ENCODE data around the gene PCCB.
"Not testable (repeated sequence)": the region's sequence is repeated elsewhere in the genome, so short reads cannot be mapped to it uniquely, and the experiment has no call there.

The PCCB gene

GRCh38 chr3:136263251-136263650 is 13.1 kb downstream of the PCCB start:
- DNase-seq: no peak

DNA sequence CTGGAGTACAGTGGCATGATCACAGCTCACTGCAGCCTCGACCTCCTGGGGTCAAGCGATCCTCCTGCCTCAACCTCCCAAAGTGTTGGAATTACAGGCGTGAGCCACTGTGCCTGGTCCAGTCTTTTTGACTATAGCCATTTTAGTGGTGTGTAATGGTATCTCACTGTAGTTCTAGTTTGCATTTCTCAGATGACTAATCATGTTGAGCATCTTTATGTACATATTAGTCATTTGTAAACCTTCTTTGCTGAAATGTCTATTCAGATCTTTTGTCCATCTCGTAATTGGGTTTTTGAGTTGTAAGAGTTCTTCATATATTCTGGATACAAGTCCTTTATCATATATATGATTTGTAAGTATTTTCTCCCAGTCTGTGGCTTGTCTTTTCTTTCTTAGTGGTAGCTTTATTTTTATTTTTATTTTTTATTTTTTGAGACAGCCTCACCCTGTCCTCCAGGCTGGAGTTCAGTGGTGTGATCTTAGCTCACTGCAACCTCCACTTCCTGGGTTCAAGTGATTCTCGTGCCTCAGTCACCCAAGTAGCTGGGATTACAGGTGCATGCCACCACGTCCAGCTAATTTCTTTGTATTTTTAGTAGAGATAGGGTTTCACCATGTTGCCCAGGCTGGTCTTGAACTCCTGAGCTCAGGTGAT is 16.5 kb downstream of the PCCB start:
- DNase-seq: not testable (repeated sequence)

DNA sequence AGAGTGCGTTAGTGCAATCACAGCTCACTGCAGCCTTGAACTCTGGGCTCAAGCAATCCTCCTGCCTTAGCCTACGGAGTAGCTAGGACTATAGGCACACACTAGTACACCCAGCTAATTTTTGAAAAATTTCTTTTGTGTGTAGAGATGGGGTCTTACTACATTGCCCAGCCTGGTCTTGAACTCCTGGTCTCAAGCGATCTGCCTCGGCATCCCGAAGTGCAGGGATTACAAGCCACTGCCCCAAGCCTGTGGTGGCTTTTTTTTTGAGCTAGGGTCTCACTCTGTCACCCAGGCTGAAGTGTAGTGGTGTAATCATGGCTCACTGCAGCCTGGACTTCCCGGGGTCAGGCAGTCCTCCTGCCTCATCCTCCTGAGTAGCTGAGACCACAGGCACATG is 17.1 kb downstream of the PCCB start:
- DNase-seq: no peak

- no peak for DNase-seq
Measured at GRCh38 chr3:136270179-136270578, 20.0 kb downstream of the PCCB start.

DNA sequence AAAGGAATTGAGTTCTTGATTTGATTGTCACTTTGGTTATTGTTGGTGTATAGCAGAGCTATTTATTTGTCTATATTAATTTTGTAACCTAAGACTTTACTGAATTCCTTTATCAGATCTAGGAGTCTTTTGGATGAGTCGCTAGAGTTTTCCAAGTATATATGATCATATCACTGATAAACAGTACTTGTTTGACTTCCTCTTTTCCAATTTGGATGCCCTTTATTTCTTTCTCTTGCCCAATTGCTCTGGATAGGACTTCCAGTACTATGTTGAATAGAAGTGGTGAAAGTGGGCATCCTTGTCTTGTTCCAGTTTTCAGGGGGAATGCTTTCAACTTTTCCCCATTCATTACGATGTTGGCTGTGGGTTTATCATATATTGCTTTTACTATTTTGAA is 21.5 kb downstream of the PCCB start:
- not testable (repeated sequence) for DNase-seq

GRCh38 chr3:136276049-136276755 is 26.1 kb downstream of the PCCB start:
- no peak for DNase-seq

DNA sequence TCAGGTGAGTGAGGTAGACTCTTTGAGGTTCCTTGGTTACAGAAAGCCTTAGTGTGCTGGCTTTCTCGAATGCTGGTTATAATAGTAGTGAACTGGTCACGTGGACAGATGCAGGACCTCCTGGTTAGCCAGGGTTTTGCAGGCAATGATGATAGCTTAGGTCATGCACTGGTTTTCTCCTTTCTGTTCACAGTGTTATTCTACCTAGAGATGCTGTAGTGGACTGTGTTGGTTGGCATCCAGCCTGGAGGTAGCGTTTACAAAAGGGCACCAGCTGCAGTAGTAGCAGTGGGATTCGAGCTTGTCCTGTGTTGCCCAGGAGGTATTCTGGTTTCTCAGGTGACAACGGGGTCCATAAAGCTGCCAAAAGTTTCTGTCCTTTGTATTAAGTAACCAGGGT is 27.0 kb downstream of the PCCB start:
- DNase-seq: no peak

- DNase-seq: no peak
Measured at GRCh38 chr3:136277634-136278033, 27.5 kb downstream of the PCCB start.

DNA sequence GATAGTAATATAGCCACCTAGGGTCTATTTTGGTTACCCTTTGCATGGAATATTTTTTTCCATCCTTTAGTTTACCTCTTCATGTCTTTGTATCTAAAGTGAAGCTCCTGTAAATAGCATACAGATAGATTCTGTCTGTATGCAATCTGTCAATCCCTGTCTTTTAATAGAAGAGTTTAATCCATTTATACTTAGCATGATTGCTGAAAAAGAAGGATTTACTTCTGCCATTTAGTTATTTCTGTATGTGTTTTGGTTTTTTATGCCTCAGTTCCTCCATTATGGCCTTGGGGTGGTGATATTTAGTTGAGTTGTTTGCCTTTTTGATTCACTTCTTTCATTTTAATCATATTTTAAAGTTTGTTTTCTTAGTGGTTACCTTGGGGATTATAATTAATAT is 29.0 kb downstream of the PCCB start:
- no peak for DNase-seq

GRCh38 chr3:136280961-136281360 is 30.8 kb downstream of the PCCB start:
- DNase-seq: no peak

DNA sequence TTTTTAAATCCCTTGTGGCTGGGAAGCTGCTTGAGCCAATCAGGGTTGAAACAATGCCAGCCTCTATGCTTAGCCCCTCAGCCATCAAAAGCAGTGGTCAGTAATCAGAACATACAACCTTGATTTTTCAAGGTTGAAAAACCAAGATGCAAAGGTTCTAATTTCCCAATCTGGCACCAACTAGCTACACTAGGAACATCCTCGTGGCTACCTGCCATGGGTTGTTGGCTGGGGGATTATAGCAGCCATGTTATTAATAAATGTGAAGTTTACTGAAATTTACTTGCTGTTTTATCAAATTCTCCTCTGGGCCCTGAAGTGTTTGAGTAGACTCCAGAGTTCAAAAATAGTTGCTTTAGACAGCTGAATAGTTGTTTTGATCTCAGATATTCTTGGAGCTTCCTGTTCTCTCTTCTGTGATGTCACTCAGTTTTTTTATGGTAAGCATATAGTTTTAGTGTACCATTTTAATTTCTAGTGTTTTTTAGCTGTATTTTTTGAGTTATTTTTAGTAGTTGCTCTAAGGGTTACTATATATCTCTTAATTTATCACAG is 31.9 kb downstream of the PCCB start:
- DNase-seq: no peak

DNA sequence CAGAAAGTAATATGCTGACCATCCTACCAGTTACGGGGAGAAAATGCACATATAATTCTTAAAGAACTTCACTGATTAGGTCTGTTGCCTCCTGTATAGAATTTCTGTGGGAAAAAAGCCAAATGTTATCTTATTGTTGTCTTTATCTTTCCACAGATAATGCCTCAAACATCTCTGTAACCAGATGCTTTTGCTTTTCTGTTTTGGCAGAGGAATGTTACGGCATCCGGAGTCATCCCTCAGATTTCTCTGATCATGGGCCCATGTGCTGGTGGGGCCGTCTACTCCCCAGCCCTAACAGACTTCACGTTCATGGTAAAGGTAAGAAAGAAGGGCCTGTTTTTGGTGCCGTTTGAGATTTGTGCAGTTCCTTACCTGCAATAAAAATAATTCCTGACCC is 33.5 kb downstream of the PCCB start:
- DNase-seq: no peak

DNA sequence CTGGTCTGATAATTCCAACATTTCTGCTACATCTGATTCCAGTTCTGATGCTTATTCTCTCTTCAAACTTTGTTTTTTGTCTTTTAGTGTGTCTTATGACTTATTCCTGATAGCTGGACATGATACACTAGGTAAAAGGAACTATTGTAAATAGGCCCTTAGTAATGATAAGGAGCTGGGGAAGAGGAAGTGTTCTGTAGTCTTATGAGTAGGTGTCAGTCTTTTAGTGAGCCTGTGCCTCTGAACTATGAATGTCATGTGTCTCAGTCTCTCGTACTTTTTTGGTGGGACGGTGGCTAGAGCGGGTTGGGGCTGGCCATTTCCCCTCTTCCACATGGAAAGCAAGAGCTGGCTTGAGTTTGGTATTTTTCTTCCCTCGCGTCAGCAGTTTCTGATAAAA is 41.2 kb downstream of the PCCB start:
- no peak for DNase-seq

DNA sequence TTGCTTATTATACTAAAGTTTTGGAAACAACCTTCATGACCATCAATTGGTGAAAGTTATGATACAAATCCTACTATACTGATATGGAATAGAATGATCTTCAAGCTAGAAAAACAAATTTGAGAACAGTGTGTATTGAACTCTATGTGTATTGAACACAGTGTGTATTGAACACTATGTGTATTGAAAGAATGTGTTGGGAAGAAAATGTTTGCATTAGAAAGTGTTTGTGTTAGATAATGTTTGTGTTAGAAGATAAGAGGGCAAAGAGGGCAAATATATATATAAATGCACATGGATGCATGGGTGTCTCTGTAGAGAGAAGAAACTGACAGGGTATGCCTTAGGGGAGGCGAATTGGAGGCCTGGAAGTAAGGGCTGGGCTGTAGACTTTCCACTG is 42.4 kb downstream of the PCCB start:
- DNase-seq: no peak

DNA sequence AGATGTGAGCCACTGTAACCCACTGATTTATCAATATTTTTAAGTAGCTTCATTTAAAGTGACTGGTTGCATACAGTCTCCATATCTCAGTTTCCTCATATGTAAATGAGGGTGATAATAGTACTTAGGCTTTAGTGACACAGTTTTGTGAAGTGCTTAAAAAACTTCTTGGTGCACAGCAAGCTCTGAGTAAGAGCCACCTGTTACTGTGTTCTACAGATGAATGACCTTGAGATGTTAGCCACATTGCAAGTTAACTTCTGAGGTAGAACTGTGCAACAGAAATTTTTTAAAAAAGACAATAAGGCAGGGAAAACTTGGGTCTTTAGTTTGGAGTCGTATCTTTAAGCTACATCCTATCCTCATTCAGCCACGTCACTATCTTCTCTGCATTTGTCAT is 43.1 kb downstream of the PCCB start:
- DNase-seq: no peak

GRCh38 chr3:136294176-136294575 is 44.0 kb downstream of the PCCB start:
- no peak for DNase-seq

DNA sequence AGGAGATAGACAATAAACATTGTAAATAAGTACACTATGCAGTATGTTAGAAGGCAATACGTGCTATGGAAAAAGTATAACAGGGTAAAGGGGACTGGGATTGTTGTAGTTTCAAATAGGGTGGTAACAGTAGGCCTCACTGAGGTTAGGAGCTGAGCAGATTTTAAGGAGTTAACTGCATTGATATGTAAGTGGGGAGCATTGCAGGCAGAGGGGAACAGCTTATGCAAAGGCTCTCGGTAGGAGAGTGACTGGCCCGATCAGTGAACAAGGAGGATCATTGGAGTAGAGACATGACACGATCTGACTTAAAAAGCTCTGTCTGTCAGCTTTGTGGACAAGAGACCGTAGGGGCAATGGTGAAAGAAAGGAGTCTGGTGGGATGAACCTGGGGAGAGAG is 46.8 kb downstream of the PCCB start:
- no peak for DNase-seq

GRCh38 chr3:136297826-136298225 is 47.7 kb downstream of the PCCB start:
- no peak for DNase-seq

GRCh38 chr3:136300444-136300843 is 50.3 kb downstream of the PCCB start:
- no peak for DNase-seq

DNA sequence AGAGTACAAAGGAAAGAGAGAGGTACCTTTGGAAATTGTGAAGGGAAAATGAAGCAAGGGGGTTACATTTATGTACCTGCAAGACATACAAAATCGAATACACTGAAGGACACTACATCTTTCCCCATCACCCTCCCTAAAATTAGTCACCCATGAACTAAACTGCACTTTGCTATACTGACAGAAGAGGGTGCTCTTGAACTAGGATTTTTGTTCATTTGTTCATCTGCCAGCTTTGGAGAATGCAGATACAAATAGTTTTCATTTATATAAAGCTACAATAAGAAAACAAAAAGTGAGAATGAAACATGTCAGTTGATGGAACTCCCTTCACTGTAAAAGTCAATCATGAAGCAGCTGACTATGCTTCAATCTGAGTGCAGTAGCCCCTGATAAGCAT is 55.7 kb downstream of the PCCB start:
- DNase-seq: no peak

DNA sequence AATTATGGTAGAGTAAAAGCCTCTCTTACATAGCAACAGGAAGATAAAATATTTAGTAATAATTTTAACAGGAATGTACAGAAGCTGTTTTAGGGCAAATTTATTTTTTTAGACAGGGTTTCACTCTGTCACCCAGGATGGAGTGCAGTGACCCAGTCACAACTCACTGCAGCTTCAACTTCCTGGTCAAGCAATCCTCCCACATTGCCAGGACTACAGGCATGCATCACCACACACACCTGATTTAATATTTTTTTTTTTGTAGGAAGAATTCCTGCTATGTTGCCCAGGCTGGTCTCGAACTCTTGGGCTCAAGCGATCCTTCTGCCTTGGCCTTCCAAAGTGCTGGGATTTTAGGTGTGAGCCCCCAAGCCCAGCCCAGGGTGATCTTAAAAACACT is 61.1 kb downstream of the PCCB start:
- no peak for DNase-seq

GRCh38 chr3:136311968-136312367 is 61.8 kb downstream of the PCCB start:
- DNase-seq: no peak

DNA sequence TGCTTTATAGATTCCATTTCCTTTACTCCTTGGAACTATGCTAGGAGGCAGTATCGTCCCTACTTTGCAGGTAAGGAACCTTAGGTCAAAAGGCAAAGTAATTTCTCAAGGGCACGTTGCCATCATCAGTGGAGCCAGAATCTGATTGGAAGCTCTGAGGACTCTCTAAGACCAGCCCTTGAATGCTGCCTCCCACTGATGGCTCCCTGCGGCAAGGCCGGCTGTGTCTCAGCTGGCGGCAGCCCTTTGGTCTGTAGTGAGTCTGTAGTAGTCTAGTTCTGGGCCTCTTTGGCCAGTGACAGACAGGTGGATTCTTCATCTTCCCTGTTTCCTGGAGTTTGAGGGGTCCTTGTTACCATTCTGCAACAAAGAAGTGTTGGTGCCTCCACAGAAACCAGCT is 76.2 kb downstream of the PCCB start:
- DNase-seq: no peak

- no peak for DNase-seq
Measured at GRCh38 chr3:136327671-136328070, 77.5 kb downstream of the PCCB start.

DNA sequence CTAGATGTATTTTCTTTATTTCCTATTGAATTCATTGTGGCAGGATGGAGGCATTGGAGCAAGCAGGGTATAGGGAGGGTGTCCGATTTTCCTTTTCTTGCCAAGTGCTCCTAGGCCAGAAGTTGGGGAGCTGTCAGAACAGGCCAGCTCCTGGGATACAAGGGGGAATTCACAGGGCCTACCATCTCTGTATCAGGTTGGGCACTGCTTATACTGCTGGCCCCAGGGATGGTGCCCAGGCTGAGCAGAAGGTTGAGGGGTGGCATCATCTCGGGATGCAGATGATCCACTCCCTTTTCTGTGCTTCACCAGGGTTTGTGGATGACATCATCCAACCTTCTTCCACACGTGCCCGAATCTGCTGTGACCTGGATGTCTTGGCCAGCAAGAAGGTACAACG is 79.5 kb downstream of the PCCB start:
- no peak for DNase-seq

Data from right hindlimb (tissue), 1 donor.